Posterior cingulate gyrus (tissue), 11 donors: ENCODE data around the gene CXCR5.

Source experiments
- DNase-seq, 10 donors: peaks; one replicate each; pipeline versions ENCODE4 v3.0.0 to v3.0.0-alpha.2; 2020 to 2021; ENCODE audit warnings: mixed read lengths in 3 of 10
- intact Hi-C: fragments of 100-400 bp; cut with DNase I; formaldehyde crosslinking; loops from one replicate; pipeline ENCODE4 v1.15.1; 2023

Gene CXCR5

DNA sequence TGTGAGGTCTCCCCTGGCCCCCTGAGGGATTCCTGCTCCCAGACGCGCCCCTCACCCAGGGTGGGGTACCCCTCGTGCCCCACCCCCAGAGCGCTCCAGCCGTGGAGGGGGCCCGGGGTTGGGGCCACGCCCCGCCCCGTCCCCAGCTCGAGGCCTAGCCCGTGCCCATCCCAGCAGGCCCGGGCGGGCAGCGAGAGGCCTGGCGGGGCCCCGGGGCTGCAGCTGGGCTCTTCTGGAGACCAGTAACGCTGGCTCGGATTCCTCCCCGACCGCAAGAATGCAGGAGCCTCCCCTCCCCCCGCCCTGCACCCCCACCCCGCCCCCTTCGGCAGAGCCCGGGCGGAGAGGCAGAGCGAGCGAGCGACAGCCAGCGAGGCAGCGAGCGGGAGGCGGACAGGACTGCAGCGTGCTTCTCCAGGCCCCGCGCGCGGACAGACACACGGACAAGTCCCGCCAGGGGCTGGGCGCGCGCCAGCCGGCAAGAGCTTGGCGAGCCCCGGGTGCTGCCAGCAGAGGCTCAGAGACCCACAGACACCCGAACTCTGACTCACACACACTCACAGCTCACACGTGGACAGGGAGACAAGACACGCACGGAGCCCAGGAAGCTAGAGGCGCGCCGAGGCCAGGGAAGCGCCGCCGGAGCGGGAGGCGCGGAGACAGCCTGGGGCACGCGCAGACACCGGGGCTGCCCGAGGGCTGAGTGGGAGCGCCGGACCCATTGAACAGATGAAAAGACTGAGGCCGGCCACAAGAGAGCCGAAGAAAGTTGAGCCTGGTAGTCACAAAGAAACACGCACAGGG, 26.8 kb downstream of the CXCR5 start:
- intact Hi-C loops = no loop called here

DNA sequence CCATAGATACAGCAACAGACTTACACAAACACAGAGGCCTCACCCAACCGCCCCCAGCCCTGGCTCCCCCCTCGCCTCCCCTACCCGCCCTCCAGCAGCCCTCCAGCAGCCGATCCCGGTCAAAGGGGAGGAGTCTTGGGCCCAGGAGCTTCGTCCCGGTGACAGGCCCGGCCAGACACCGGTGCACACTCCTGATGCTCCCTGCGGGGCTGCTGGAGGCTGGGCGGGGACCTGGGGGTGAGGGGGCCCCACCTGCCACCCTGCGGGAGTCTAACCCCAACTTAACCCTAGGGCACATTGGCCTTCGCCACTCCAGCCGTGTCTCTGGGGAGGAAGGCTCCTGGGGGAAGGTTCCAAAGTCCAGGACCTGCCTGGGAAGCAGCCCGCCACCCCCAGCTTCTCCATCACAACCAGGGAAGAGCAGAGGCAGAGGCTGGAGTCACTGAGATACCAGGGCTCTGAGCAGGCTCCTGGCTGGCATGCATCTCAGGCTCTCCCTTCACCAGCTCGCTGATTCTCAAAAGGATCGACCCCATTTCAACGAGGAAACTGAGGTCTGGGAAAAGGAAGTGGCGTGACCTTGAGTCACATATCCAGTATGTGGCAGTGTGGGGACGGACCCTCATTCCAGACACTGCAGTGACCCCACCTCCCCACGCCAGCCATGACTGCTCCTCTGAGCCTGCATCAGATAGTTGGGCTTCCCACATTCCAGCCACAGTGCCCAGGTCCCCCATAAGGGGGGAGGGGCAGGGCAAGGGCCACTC, 27.6 kb downstream of the CXCR5 start:
- intact Hi-C loops = no loop called here
- peak in 1 of 10 donors; percentile 77 for DNase-seq

More for the DNA sequence above, 26.8 kb downstream of the CXCR5 start:
- peak in 6 of 10 donors; percentile 50 to 93 (median 72) for DNase-seq

DNA sequence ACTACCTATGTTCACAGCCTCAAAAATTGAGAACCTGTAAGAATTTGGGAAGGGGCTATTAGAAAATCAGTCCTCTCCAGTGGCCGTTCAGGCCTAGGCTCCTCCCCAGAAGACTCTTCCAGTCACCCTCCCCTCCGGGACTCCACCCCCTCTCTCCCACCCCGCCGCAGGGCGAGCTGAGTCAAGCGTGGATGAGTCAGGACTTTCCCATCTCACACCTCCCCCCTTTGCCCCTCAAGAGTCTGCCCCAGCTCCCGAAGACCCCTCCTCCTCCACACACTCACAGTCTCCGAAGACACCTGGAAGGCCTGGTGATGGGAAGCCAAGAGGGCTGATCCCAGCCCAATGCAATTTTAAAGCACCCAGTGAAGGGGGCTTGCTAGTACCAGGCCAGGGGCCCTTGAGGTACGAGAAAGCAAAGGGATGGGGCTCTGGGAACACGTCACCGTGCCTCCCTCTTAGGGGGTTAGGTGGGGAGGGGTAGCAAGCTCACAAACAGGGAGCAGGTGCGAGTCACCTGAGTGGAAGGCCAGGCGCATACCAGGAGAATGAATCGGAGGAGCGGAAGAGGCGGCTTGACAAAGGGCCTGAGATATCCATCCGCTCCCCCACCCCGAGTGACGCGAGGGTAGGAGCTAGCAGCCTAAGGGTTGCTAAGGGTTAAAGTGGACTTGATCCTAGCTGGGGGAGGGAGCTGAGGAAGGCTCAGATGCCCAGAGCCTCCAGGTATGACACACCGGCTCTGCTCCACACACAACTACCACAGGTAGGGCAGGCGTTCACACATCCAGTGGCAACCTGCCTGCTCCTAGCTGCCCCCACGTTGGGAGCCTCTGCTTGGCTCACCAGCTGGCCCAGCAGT, 28.4 kb downstream of the CXCR5 start:
- intact Hi-C loops = no loop called here
- peak in 5 of 10 donors; percentile 66 to 95 (median 92) for DNase-seq

DNA sequence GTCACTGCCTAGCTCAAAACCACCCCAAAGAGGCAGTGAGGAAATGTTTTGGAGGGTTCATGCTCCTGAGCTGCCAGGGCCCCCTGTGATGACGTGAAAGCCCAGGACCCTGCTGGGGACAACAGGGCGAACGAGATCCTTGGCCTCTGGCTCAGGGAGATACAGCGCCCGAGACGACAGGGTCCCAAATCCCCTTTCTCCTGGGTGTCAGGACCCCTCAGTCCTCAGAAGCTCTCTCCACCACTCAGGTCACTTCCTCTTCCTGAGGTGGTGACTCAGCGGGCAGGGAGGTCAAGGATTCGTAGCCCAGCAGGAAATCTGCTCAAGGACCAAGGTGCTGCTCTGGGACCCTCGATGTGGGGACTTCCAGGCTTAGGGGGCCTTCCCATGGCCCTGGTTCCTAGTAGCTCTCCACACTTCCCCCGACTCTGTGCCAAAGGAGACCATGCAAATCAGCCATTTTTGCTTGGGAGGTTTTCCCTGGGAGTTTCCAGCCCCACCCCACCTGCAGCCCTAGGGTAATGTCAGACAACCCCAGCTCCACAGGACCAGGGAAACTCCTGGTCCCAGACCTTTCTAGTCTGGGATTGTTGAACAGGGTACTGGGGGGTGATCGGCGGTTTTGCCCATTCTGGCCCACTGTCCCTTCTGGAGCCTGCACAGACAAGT, 29.2 kb downstream of the CXCR5 start:
- no peak for DNase-seq
- intact Hi-C loops = no loop called here

DNA sequence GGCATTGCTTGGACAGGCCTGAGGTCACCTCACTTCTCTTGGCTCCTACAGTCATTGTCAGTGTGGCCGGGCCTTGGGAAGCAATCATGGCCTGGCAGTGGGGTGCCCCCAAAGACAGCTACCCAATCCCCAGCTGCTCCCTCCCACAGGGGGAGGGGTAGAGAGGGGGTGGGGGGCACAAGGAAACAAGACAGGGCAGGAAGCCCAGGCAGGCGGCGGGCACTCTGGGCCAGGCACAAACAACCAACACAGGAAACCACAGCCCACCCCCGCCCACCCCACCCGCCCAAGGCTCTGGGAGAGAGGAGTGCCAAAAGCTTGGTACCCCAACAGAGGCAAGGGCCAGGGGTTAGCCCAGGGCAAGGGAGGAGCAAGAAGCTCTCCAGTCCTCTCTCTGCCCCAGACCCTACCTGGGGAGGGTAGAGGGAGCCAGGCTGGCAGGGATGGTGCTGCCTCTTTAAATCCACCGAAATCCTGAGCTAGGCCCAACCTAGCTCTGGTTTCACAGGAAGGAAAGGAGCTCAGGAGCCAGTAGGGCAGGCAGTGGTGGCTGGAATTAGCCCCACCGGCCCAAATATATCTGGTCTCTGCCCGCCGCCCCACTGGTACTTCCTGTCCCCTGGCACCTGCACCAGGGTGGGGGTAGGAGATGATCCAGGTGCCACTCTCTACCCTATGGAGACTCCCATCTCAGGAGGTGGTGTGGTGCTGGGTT, 29.9 kb downstream of the CXCR5 start:
- DNase-seq = peak in 5 of 10 donors; percentile 52 to 93 (median 62)
- intact Hi-C loops = no loop called here

DNA sequence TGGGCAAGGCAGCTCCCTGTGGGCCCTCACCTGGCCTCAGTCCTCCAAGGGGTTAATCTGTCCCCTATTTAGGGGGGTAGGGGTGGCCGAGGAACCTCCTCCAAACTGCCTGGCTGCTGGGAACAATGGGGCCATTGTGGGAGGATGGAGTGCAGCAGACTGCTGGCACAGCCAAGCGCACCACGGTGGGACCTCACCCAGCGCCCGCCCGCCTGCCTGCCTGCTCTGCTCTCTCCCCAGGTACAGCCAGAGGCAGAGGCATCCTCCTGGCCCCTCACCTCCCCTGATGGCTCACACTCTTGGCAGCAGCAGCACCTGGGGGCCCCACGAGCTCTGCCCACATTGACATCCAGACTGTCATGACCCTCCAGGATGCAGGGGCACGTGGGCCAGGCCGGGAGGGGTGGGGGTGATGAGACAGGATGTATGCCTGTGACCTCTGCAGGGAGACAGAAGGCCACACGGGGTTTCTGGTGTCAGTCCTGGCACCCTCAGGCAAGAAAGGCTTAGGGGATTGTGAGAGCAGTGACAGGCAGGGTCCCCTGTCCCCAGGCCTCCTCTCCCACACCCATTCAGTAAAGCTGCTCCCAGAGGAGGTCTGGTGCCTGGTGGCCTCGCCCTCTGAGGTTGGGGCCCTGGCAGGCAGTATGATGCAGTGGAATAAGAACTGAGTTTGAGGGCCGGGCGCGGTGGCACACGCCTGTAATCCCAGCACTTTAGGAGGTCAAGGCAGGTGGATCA, 30.7 kb downstream of the CXCR5 start:
- intact Hi-C loops = no loop called here
- DNase-seq = peak in 7 of 10 donors; percentile 60 to 94 (median 68)

DNA sequence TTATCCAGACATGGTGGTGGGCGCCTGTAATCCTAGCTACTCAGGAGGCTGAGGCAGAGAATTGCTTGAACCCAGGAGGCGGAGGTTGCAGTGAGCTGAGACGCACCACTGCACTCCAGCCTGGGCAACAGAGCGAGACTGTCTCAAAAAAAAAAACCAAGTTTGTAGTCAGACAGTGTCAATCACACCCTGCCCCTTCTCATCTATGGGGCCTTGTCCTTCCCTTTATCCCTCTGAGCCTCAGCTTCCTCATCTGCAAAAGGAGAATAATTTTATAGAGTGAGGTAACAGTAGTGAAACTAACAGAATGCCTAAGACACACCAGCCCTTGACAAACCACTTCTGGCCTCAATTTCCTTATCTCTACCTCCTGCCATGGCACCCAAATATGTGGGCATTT, 31.3 kb downstream of the CXCR5 start:
- intact Hi-C loops = no loop called here
- DNase-seq = no peak

DNA sequence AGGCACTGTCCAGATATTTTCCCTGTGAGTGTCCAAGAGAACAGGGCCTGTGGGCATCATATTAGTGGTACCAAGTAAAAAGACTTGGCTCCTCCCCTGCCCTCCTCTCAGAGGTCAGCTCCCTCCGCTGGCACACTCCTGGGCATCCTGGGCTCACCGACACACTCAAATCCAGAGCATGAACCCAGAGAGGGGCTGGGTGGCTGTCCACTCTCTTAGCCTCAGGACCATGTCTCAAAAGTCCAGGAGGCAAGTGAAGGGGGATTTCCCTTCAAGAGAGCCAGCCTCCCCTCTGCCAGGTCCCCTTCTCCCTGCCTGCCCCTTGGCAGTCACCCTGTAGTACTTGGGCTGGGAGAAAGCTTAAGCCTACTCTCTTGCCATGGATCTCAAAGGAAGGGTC, 31.7 kb downstream of the CXCR5 start:
- intact Hi-C loops = no loop called here
- peak in 1 of 10 donors; percentile 44 for DNase-seq

DNA sequence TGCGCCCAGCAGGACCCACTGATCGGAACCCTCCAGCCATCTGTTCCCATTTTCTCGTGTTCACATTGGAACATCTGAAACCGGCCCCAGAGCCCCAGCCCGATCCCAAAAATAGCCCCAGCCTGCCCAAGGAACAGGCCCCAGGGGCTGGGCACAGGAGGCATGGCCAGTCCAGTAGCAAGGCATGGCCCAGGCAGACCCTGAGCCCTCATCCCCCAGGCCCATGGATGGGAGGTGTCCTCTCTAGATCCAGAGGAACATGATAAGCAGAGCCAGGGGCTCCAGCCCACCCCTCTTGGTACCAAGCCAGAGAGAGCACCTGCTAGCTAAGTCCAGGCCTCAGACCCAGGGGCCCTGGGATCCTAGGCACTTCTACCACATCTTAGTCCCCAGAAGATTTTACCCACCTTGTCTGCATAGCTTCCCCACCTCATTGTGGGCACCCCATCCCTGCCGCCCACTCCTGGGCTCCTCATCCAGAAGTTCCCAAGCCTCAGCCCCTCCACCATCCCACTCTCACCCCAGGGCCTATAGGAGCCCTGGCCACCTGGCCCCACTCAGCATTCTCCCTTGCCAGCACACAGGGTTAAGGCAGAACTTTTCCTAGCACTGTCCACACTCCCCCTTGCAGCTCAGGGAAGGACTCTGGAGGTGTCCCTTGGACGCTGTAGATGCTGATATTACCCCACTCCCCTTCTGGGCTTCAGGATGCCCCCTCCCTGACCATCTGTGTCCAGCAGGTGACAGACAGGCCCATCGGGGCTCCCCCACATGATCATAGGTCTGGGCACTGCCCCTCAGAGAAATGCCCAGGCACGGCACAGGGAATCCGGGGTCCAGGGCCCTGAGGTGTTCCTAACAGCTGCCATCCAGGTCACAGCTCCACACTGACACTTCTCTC, 32.5 kb downstream of the CXCR5 start:
- DNase-seq = peak in 1 of 10 donors; percentile 74
- intact Hi-C loops = no loop called here

DNA sequence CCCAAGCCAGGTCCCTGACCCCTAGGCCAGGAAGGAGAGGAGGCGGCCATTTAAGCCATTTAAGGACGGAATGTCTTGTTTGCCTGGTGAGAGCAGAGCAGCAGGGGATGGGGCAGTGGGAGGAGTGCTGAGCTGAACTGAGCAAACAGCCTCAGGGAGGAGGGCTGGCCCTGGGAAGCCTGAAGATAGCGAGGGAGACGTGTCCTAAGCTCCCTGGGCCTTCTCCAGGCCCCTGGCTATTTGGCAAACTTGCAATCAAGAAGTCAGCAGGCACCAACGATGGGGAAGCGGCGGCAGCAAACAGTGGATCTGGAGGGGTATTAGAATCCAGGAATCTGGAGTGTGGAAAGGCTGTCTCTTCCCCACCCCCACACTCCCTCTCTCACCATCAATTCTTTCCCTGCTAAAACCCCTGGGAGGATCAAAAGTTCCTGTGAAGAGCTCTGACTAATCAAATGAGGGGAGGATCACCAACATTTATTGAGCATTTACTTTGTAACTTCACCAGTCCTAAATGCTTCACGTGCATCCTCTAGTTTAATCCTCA, 33.2 kb downstream of the CXCR5 start:
- intact Hi-C loops = no loop called here
- peak in 1 of 10 donors; percentile 57 for DNase-seq

DNA sequence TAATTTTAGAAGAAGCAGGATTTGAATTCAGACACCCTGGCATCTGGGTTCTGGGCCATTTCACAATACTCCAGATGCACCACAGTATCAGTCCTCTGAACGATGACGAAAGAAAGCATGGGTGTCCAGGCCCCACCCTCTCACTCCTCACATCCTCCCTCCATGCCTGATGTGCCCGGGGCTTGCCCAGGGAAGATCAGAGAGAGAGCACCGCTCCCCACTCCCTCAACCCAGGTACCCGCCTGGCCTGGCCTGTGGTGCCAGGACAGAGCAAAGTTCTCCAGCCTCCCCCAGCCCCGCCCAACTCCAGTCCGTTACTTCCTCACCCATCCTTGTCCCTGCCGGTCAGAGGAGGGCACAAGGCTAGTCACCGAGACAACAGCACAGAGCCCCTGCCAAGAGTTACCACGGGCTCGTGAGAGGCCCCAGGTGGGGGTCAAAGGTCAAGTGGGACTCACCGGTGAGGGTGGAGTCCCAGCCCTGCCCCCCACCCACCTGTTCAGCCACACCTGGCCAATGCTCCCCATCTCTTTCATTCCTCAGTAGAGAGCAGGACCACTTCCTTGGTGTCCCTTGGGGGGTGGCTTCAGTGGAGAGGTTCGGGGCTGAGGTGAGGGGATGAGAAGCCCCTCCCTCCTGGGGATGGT, 33.9 kb downstream of the CXCR5 start:
- intact Hi-C loops = no loop called here
- DNase-seq = peak in 1 of 10 donors; percentile 85

DNA sequence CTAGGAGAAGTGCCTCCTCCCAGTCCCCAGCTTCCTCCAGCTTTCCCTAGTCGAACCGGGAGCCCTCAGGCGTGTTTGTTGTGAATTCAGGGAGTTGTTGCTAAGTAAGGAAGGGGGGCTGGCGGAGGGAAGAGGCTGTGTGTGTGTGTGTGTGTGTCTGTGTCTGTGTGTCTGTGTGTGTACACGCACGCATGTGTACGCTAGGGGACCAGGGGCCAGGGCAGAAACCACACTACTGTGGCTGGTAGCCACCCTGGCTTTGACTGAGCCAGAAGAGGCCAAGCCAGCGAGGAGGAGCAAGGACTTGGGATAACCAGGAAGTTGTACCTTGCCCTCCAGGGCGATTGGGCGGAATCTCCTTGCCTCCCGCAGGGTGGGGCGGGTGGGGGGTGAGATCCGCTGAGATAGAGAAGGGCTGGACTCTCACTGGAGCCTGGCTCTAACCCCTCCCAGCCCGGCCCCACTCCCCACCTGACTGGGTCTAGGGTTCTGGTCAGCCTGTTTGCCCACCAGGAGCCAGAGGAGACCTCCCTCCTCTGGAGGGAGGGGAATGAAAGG, 34.5 kb downstream of the CXCR5 start:
- peak in 1 of 10 donors; percentile 80 for DNase-seq
- intact Hi-C loops = no loop called here

DNA sequence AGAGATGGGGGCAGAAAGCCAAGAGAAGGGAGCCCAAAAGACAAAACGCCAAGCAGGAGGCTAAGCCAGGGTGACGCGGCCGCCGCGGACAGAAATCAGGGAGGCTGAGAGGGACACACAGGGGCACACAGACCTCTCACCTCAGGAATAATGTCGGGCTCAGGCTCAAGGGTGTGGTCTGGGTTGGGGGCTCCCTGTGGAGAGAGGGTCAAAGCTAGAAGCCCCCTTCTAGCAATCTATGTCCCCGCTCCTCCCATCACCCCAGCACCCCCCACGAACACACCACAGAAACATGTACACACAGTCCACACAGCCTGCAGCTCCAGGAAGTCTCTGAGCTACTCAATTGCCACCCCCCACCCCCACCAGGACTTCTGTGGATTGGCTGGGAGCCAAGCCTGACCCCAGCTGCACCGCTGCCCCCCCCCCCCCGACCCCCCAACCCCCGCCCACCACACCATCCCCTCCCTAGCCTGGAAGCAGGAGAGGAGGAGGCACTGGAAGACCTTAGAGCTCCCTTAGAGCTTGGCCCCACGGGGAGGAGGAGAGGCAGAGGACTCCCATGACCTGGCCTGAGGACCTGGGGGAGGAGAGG, 35.1 kb downstream of the CXCR5 start:
- peak in 2 of 10 donors; percentile 57 to 69 for DNase-seq
- intact Hi-C loops = no loop called here

DNA sequence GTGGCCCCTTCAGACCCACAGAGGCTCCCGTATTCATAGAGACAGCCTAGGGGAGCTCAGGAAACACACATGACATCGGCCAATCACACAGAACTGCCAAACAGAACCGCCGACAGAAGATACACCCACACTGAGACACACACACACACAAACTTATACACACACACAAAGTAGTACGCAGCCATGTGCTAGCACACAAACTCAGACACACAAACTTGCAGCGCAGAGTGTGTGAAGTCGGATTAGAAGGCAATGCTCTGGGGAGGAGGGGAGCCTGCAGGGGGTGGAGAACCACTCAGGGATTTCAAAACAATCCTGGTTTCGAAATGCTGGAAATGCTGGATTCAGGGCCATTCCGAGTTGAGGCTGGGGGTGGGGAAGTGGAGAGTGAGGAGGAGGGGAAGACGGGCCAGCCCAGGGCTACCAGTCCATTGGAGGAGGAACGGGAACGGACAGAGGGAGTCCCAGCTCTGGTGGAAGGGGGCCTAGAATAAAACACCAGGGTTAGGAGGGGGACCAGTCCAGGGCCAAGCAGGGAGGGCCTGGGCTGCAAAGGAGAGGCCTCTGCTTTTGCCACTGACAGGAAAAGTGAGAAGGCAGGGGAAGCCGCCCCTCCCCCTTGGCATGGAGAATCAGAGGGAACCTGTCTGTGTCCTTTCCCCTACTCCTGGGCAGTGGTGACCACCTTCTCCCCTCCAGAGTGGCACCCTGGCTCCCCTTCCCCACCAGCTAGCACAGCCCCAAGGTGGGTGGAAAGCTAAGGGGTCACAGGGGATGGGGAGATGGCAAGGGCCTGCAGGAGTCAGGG, 37.6 kb downstream of the CXCR5 start:
- intact Hi-C loops = no loop called here

More for the DNA sequence above, 37.6 kb downstream of the CXCR5 start:
- peak in 2 of 10 donors; percentile 51 to 71 for DNase-seq
